ENCODE data around the gene TAF1B.

DNA sequence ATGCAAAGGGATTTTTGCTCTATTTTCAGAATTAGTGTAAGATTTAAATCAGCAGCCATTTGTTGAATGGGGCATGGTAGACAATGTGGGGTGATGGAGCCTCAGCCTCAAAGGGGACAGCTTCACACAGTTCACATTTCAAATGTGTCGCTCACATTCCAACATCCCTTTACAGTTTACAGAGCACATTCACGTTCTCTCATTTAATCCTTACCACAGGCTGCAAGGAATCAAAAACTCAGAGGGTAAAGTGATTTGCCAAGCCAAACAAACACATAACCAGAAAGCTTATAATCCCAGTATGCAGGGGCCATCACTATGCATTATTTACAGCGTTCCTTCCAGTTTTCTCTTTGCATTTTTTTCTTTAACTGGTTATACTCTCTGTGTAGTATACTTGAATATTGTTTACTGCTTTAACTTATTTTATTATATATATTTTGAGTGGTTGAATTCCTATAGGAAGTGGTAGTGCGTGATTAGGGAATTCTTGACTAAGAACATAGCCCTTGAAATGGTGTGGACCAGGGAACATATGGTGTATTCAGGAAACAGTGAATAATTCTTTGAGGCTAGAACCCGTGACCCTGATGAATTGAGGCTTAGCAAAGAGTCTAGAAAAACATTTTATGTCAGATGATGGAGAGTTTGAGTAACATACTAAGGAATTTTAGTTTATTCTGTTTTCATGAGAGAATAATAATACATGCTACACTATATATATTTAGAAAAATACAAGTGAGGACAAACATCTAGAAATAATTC is 18.1 kb upstream of the TAF1B start:
- TF ChIP-seq SUZ12 (IDR thresholded peaks at IDR 0.05; ENCODE audit: extremely low read depth, insufficient read depth, insufficient read length) = no peak
- no peak for TF ChIP-seq ZNF274 (IDR thresholded peaks at IDR 0.05; ENCODE audit: low read depth, low read length)
